GM19468 (cell line): ENCODE data around the gene FAM89B.
A peak's percentile ranks its signal among the peaks of the same experiment; 100 is the strongest.
"Not testable (repeated sequence)": the region's sequence is repeated elsewhere in the genome, so short reads cannot be mapped to it uniquely, and the experiment has no call there.

Source experiments
- ATAC-seq: cut with Tn5 transposase; IDR thresholded peaks from one replicate; pipeline ENCODE4 v1.9.1; 2021; ENCODE audit warnings: mild to moderate bottlenecking, moderate library complexity, moderate number of reproducible peaks; ENCODE audit not compliant: unreplicated experiment; ENCODE audit errors: extremely low read depth

FAM89B gene

DNA sequence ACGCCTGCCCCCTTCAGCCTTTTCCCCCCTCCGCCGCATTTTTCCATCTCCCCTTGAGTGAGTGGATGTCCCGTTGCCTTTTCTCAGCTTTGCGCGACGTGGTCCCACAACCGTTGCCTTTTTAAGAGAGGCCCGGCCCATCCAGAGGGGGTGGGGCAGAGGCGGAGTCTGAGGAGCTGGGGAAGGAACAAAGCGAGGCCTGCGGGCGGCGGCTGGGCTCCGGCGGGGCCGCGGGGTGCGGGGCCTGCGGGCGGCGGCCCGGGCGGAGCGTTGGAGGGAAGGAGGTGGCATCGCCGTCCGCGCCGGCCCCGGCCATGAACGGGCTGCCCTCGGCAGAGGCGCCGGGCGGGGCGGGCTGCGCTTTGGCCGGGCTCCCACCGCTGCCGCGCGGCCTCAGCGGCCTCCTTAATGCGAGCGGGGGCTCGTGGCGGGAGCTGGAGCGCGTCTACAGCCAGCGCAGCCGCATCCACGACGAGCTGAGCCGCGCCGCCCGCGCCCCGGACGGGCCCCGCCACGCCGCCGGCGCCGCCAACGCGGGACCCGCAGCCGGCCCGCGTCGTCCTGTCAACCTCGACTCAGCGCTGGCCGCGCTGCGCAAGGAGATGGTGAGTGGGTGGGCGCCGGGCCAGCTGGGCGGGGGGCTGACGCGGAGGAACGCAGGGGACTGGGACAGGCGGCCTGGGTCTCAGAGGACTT lies at the start of gene FAM89B:
Gene FAM89B, plus strand, starts transcription at position 183 of the 696 bp plus-strand sequence. Its CDS starts 132 bp downstream, at position 315.
- ATAC-seq = no peak

DNA sequence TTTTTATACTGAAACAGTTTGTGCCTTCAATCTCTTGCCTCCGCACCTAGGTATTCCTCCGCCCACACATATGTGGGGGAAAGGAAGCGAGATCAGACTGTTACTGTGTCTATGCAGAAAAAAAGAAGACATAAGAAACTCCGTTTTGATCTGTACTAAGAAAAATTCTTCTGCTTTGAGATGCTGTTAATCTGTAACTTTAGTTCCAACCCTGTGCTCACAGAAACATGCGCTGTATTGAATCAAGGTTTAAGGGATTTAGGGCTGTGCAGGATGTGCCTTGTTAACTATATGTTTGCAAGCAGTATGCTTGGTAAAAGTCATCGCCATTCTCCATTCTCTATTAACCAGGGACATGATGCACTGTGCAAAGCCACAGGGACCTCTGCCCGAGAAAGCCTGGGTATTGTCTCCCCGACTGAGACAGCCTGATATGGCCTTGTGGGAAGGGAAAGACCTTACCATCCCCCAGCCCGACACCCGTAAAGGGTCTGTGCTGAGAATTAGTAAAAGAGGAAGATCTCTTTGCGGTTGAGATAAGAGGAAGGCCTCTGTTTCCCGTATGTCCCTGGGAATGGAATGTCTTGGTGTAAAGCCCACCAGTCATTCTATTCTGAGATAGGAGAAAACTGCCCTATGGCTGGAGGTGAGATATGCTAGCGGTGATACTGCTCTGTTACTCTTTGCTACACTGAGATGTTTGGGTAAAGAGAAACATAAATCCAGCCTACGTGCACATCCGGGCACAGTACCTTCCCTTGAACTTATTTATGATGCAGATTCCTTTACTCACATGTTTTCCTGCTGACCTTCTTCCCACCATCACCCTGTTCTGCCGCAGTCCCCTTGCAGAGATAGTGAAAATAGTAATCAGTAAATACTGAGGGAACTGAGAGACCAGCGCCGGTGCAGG lies 49.4 kb upstream of the FAM89B start:
- ATAC-seq = not testable (repeated sequence)

DNA sequence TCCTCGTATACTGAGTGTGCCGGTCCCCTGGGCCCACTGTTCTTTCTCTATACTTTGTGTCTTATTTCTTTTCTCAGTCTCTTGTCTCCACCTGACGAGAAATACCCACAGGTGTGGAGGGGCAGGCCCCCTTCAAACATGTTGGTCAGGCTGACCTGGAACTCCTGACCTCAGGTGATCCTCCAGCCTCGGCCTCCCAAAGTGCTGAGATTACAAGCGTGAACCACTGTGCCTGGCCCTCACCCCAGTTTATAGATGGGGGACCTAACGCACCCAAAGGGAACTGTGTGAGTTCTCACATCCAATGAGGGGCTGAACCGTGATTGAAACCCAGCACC lies 48.7 kb upstream of the FAM89B start:
- ATAC-seq = not testable (repeated sequence)

DNA sequence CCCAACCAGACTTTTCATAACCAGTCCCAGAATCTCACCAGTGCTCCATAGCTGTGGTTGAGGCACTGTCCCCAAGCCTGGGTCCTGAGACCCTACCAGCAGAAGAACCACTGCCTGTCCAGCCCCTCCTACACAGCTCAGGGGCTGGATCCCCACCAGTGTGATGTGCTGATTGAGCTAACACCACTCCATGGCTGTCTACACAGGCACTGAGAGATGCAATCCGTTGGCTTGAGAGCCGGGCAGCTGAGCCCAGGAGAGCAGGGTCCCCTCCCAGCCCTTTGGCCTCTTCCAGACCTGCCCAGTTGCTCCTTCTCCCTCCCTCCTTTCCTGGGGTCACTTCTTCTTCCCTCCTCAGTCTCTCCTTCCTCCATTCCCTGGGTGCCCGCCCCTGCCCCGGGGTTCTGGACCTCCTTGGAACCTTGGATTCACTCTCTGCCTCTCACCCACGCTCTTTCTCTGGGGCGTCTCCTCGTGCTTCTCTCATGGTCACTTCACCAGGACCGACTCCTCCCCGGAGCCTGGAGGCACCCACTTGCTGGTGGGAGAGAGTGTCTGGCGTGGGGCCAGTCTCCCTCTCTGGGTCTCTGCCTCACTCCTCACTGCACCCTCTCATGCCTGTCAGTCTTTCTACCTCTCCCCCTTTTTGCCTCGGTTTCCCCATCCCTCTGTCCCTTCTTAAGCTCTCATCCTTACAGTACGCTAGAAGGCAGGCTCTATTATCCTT lies 48.2 kb upstream of the FAM89B start:
- ATAC-seq = no peak

DNA sequence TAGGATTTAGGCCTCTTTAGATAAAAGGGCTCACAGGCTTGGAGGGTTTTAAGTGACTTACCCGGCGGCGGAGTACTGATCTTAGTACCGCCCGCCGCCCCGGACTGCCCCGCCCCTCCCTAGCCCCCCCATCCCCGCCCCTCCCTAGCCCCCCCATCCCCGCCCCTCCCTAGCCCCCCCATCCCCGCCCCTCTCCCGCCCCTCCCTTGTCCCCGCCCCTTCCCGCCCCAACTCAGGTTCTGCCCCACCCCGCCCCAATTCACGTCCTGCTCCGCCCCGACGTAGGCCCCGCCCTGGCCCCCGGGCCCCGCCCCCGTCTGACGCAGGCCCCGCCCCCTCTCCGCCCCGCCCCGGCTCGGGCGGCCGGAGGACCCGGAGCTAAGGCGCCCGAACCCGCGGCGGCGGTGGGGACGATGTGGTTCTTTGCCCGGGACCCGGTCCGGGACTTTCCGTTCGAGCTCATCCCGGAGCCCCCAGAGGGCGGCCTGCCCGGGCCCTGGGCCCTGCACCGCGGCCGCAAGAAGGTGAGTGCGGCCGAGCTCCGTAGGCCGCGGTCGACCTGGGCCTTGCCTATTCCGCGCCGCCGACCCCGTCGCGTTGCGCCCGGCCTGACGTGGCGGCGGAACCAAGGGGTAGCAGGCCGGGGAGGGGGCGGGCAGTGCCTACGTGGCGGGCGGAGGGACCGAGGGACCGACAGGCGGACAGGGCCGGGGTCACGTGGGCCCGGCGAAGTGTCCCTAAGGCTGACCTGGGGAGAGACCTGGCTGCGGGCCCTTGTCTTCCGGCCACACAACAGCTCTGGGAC lies 47.4 kb upstream of the FAM89B start, which contains the start of gene SCYL1:
Gene SCYL1, plus strand, starts transcription at position 343 of the 805 bp plus-strand sequence. Its CDS starts 71 bp downstream, at position 414.
- peak; percentile 23 for ATAC-seq

DNA sequence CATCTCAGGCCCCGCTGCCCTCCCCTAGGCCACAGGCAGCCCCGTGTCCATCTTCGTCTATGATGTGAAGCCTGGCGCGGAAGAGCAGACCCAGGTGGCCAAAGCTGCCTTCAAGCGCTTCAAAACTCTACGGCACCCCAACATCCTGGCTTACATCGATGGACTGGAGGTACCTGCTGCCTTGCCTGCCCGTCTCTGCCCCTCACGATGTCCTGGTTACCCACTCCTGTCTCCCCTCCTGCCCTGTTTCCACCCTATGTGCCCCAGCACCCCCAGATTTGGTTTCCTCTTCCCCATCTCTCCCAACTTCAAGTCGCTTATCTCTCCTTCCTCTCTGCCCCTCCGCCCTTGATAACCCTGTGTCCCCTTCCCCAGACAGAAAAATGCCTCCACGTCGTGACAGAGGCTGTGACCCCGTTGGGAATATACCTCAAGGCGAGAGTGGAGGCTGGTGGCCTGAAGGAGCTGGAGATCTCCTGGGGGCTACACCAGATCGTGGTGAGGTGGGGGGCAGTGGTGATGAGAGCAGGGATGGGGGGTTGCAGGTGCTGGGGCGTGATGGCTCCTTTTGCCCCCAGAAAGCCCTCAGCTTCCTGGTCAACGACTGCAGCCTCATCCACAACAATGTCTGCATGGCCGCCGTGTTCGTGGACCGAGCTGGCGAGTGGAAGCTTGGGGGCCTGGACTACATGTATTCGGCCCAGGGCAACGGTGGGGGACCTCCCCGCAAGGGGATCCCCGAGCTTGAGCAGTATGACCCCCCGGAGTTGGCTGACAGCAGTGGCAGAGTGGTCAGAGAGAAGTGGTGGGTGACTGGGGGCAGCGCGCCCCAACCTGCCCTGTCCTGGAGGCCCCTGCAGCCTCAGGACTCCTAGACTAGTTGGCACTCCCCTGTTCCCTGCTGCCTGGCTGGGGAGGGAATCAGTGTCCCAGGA lies 46.5 kb upstream of the FAM89B start:
- no peak for ATAC-seq

DNA sequence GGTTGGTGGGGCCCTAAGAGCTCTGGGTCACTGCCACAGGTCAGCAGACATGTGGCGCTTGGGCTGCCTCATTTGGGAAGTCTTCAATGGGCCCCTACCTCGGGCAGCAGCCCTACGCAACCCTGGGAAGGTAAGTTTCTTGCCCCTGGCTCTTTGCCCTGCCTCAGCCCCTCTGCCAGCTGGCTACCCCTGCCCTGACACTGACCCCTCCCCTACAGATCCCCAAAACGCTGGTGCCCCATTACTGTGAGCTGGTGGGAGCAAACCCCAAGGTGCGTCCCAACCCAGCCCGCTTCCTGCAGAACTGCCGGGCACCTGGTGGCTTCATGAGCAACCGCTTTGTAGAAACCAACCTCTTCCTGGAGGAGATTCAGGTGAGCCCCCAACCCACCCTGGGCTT lies 45.6 kb upstream of the FAM89B start:
- no peak for ATAC-seq

DNA sequence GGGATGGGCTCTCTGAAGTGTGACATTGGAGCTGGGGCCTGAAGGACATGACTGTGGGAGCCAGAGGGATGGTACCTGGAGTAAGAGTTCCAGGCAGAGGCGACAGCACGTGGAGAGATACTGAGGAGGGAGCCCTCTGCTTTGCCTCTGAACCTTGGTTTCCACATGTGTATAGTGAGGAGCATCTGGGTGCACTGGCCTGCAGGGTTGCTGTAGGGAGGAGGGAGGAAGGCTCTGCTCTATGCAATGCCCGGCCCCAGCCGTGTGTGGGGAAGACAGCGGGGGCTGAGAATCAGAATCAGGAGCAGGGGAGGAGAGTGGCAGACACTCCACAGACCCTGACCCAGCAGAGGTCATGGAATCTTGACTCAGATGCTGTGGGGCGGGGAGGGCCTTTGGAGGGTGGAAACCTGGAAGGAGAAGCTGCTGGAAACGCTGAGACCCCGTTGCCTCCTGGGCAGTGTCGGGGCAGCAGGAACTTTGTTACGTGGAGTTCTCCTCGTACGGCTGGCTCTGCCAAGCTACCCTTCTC lies 43.5 kb upstream of the FAM89B start:
- ATAC-seq = no peak

DNA sequence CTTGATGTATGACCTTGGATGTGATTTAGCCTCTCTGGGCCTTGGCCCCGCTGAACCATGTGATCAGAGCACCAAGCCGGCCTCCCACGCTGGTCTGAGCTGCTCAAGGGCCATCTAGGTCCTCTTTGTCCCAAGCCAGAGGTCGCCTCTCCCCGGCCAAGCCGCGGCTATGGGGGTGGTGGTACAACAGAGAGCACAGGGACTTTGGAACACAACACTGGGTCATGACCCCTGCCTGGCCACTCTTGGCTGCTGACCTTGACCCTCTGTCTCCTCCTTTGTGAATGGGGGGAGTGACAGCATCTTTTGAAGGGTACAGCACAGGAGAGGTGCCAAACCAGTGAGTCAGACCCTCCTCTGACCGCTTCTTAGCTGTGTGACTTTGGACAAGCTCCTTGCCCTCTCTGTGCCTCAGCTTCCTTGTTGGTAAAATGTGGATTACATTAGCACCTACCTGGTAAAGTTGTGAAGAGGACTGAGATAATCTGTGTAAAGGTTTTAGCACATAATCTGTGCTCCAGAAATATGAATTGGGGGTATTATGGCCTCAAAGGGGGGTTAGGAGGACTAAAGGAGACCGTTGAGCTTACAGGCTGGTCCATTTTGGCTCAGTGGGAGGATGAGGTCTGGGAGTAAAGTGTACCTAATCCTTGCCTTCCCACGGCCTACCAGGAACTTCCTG lies 42.7 kb upstream of the FAM89B start:
- ATAC-seq = no peak

DNA sequence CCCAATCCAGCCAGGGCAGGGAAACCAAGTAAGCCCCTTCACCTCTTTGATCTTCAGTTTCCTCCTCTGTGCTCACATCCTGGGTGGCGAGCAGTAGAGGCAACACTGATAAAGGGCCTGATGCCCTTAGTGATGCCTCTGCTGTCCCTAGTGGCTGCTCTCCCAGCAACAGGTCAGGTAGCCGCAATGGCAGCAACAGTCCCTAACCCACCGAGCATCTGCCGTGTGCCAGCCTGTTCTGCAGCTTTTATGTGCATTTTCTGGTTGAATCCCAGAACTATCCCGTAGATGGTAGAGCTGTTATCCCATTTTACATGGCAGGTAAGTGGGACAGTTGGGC lies 42.2 kb upstream of the FAM89B start:
- no peak for ATAC-seq

DNA sequence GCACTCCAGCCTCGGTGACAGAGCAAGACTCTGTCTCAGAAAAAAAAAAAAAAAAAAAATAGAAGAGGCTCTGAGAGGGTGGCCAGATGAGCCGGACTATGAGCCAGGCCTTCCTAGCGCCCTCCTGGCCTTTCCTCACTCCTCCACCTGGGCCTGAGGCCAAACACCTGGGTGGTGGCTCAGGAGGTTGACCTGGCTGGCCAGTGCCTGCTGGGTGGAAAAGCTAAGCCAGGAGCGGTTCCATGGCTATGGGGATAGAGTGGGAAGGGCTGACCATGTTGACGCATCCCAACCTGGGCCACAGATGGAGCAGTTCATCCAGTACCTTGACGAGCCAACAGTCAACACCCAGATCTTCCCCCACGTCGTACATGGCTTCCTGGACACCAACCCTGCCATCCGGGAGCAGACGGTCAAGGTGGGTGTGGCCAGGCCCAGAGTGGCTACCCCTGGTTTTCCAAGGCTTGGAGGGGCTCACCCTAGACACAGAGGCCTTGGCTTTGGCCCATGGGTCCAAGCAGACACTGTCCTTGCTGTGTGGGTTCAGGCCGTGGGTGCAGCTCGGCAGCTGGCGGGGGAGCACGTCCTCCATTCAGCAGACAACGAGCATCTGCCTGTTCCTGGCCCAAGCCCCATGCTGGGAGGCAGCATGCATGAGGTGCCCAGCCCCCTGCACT lies 39.8 kb upstream of the FAM89B start:
- no peak for ATAC-seq

DNA sequence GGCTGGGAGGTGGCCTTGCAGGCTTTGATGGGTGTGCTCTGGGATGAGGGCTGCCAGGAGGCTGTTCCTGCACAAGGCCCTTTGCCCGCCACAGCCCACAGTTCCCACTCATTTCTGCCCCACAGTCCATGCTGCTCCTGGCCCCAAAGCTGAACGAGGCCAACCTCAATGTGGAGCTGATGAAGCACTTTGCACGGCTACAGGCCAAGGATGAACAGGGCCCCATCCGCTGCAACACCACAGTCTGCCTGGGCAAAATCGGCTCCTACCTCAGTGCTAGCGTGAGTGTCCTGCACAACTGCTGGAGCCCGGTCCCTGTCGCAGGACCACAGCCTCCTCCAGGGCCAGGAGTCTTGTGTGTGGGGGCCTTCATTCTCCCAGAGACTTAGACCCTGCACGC lies 37.2 kb upstream of the FAM89B start:
- ATAC-seq = no peak

DNA sequence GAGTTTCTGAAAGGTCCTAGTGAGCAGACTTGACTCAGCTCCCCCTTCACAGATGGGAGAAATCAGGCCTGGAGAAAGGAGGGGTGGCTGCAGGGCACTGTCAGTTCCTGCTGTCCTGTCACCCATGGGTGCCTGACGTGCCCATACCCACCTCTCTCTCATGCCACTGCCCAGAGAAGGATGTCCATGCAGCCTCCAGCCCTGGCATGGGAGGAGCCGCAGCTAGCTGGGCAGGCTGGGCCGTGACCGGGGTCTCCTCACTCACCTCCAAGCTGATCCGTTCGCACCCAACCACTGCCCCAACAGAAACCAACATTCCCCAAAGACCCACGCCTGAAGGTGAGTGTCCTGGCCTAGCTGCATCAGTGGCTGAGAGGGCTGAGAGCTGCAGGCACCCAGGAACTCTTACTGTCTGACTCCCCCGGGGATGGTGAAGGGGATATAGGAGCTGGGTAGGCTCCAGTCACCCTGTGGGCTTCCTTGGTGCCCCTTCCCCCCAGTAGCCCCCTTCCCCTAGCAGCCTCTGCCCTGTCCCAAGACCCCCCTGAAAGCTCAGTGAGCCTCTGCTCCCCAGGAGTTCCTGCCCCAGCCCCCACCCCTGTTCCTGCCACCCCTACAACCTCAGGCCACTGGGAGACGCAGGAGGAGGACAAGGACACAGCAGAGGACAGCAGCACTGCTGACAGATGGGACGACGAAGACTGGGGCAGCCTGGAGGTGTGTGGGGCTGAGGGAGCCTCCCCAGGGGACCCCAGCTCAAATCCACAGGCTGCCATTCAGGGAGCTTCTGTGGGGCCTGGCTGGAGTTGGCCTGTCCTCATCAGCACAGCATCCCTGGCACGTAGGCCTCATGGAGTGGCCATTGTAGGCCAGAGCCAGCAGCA lies 35.7 kb upstream of the FAM89B start:
- no peak for ATAC-seq

DNA sequence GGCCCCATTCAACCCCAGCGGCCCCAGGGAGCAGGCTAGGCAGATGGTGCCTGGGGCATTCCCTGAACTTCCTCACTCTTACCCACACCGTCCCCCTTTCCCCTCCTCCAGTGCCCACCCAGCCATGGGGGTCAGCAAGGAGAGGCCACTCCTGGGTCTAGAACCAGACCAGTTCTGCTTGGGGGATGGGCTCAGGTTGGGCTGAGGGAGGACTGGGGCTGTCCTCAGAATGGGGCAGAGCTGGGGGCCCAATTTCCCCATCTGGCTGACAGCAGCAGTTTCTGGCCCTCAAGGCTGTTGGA lies 35.1 kb upstream of the FAM89B start:
- ATAC-seq = no peak

DNA sequence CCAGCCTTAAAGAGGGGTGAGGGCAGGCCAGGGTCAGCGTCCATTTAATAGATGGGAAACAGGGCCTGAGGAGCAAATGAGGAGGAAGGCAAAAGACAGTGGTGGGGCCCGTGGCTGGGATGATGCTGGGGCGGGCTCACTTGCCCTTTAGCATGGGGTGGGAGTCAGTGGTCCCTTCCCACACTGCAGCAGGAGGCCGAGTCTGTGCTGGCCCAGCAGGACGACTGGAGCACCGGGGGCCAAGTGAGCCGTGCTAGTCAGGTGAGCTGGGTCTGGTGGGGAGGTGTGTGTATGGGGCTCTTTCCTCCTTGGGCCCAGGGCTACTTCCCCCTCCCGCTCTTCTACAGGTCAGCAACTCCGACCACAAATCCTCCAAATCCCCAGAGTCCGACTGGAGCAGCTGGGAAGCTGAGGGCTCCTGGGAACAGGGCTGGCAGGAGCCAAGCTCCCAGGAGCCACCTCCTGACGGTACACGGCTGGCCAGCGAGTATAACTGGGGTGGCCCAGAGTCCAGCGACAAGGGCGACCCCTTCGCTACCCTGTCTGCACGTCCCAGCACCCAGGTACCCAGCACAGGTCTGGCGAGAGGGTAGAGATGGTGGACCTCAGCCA lies 34.6 kb upstream of the FAM89B start:
- no peak for ATAC-seq

DNA sequence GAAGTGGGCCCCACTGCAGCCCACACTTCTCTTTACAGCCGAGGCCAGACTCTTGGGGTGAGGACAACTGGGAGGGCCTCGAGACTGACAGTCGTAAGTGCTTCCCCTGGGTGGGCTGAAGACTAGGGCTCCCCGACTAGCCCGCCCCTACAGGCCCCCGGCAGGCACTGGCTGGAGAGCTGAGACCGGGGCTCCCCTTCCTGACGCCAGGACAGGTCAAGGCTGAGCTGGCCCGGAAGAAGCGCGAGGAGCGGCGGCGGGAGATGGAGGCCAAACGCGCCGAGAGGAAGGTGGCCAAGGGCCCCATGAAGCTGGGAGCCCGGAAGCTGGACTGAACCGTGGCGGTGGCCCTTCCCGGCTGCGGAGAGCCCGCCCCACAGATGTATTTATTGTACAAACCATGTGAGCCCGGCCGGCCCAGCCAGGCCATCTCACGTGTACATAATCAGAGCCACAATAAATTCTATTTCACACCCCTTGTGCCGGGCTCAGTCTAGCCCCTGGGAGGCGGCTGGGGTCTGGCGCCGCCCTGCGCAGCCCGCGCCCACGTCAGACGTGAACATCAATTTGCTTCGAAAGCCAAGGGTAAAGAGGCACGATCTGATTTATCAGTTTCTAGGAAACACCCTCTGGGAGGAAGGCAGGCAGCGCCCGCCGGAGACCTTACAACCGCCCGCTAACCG lies 34.0 kb upstream of the FAM89B start:
- no peak for ATAC-seq
